CD4-positive, alpha-beta T cell (primary cell): Measurements from ENCODE around the gene EXD2. TPM values are rescaled to one million over a fixed set of nuclear protein-coding genes. Genes with fewer than 3 reads are reported as not detected.

Experiments used
- ATAC-seq: fragments of 200-7000 bp; cut with Tn5 transposase; one replicate; pipeline ENCODE4 v1.10.0; 2022; ENCODE audit warnings: mild to moderate bottlenecking; ENCODE audit not compliant: poor library complexity
- CTCF ChIA-PET: fragments of 350-600 bp; sonication (Branson Sonifier 250); formaldehyde crosslinking; loops from one replicate; lab custom pipeline; 2021; ENCODE audit warnings: antibody characterized with exemption, inconsistent platforms; lab: Charles Lee
- POLR2A ChIA-PET: fragments of 350-600 bp; sonication (Branson Sonifier 250); formaldehyde crosslinking; loops from one replicate; lab custom pipeline; 2021; ENCODE audit warnings: antibody characterized with exemption, inconsistent platforms; lab: Charles Lee
- DNase-seq, 14 experiments: peaks; one replicate each; pipeline ENCODE4 v3.0.0-alpha.2; 2013 to 2020; ENCODE audit warnings: mixed read lengths in 2 of 14
- H3K27ac ChIP-seq, 2 donors: one replicate each; pipeline versions ENCODE4 v1.5.1 to v1.7.0; 2013; ENCODE audit warnings: low read length in 2 of 2, low read depth in 1 of 2, mild to moderate bottlenecking in 1 of 2
- H3K27me3 ChIP-seq, 2 experiments: 1 replicate in 1 of 2; 2 replicates in 1 of 2; pipeline versions ENCODE4 v1.6.1 to v1.7.0; 2013; ENCODE audit warnings: low read length in 2 of 2, control low read depth in 1 of 2, mild to moderate bottlenecking in 1 of 2, moderate library complexity in 1 of 2; ENCODE audit not compliant: insufficient read depth in 2 of 2, control insufficient read depth in 1 of 2
- H3K36me3 ChIP-seq: one replicate; pipeline ENCODE4 v1.6.1; 2013; ENCODE audit warnings: low read length, control low read depth; ENCODE audit not compliant: insufficient read depth
- H3K4me1 ChIP-seq: one replicate; pipeline ENCODE4 v1.6.1; 2013; ENCODE audit warnings: low read length, control low read depth; ENCODE audit not compliant: insufficient read depth
- H3K4me3 ChIP-seq: one replicate; pipeline ENCODE4 v1.5.1; 2013; ENCODE audit warnings: mild to moderate bottlenecking, low read length, moderate library complexity
- H3K9me3 ChIP-seq, 2 experiments: 1 replicate in 1 of 2; 2 replicates in 1 of 2; pipeline versions ENCODE4 v1.6.1 to v1.7.0; 2013; ENCODE audit warnings: low read length in 2 of 2, mild to moderate bottlenecking in 2 of 2, control low read depth in 1 of 2, moderate library complexity in 1 of 2; ENCODE audit not compliant: control insufficient read depth in 1 of 2, insufficient read depth in 1 of 2
- H3K27ac Mint-ChIP-seq: one replicate; pipeline ENCODE4 v1.8.0; 2020; ENCODE audit warnings: mixed read lengths
- H3K27me3 Mint-ChIP-seq: one replicate; pipeline ENCODE4 v1.8.0; 2021; ENCODE audit warnings: mixed read lengths
- H3K36me3 Mint-ChIP-seq: one replicate; pipeline ENCODE4 v1.8.0; 2021; ENCODE audit warnings: low read depth, mixed read lengths
- H3K4me1 Mint-ChIP-seq: one replicate; pipeline ENCODE4 v1.8.0; 2021; ENCODE audit warnings: low read depth, mixed read lengths
- H3K4me3 Mint-ChIP-seq: one replicate; pipeline ENCODE4 v1.8.0; 2020; ENCODE audit warnings: mild to moderate bottlenecking, mixed read lengths
- H3K9me3 Mint-ChIP-seq: one replicate; pipeline ENCODE4 v1.8.0; 2020; ENCODE audit warnings: mixed read lengths
- intact Hi-C, 2 experiments: fragments of 100-400 bp; cut with DNase I in 1 of 2; cut with micrococcal nuclease in 1 of 2; formaldehyde crosslinking; loops; one replicate each; pipeline versions ENCODE4 v1.15.1 to v1.9.0; 2023 to 2025; cut with DNase I, micrococcal nuclease
- total RNA-seq, 174 experiments: library from RNA in 2 of 174; stranded (reverse) in 2 of 174; gene quantifications; one replicate each; pipeline ENCODE4 v1.2.3 and lab custom pipeline; 2021 to 2026
- TF ChIP-seq, protein P1 (sequence below): fragments of 200-600 bp; IDR thresholded peaks from one replicate; pipeline ENCODE4 v1.8.0; 2022; ENCODE audit warnings: antibody characterized with exemption, mild to moderate bottlenecking

Gene EXD2
- total RNA-seq, 2 experiments from 2014 or later = 6.6 to 7.0 TPM

- POLR2A ChIA-PET = no interaction called here
- H3K36me3 Mint-ChIP-seq = no peaks in the 10 kb centered on the region
- Histone ChIP-seq H3K27ac (no peak overlapping the region), H3K4me3 (no peak overlapping the region), H3K4me1 (no peaks in the 10 kb centered on the region), H3K36me3 (no peaks in the 10 kb centered on the region), H3K9me3 (no peaks in the 10 kb centered on the region), H3K27me3 (peaks cover 7 to 14% of the 10 kb centered on the region in 2 experiments)
- no peaks in the 10 kb centered on the region for H3K9me3 Mint-ChIP-seq
- TF ChIP-seq, protein P1, sequence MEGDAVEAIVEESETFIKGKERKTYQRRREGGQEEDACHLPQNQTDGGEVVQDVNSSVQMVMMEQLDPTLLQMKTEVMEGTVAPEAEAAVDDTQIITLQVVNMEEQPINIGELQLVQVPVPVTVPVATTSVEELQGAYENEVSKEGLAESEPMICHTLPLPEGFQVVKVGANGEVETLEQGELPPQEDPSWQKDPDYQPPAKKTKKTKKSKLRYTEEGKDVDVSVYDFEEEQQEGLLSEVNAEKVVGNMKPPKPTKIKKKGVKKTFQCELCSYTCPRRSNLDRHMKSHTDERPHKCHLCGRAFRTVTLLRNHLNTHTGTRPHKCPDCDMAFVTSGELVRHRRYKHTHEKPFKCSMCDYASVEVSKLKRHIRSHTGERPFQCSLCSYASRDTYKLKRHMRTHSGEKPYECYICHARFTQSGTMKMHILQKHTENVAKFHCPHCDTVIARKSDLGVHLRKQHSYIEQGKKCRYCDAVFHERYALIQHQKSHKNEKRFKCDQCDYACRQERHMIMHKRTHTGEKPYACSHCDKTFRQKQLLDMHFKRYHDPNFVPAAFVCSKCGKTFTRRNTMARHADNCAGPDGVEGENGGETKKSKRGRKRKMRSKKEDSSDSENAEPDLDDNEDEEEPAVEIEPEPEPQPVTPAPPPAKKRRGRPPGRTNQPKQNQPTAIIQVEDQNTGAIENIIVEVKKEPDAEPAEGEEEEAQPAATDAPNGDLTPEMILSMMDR = no peak
- no peak overlapping the region for H3K27ac Mint-ChIP-seq
- intact Hi-C loops = no loop called here
- H3K27me3 Mint-ChIP-seq = peaks cover 20% of the 10 kb centered on the region
- no peaks in the 10 kb centered on the region for H3K4me1 Mint-ChIP-seq
- DNase-seq (no peak), ATAC-seq (no peak)
- no peak overlapping the region for H3K4me3 Mint-ChIP-seq
- CTCF ChIA-PET = no interaction called here
Measured at GRCh38 chr14:69268763-69269162, 77.5 kb downstream of the EXD2 start.

DNA sequence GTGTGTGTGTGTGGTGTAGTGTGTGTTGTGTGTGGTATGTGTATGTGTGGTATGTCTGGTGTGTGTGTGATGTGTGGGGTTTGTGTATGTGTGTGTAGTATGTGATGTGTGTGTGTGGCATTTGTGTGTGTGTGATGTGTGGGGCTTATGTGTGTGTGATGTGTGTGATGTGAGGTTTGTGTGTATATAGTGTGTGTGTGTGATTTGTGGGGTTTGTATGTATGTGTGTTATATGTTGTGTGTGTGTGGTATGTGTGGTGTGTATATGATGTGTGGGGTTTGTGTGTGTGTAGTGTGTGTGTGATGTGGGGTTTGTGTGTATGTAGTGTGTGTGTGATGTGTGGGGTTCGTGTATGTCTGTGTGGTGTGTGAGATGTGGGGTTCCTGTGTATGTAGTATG, 78.1 kb downstream of the EXD2 start:
- H3K27ac ChIP-seq = no peak overlapping the region
- no peak overlapping the region for H3K4me3 ChIP-seq
- H3K4me1 ChIP-seq = no peaks in the 10 kb centered on the region
- Mint-ChIP-seq H3K9me3 (no peaks in the 10 kb centered on the region), H3K27ac (no peak overlapping the region), H3K27me3 (peaks cover 17% of the 10 kb centered on the region), H3K36me3 (no peaks in the 10 kb centered on the region), H3K4me3 (no peak overlapping the region), H3K4me1 (no peaks in the 10 kb centered on the region)
- ATAC-seq (no peak), DNase-seq (no peak)
- H3K27me3 ChIP-seq = peaks cover 8% of the 10 kb centered on the region in 2 experiments
- no peaks in the 10 kb centered on the region for H3K36me3 ChIP-seq
- H3K9me3 ChIP-seq = no peaks in the 10 kb centered on the region
- intact Hi-C loops = no loop called here
- TF ChIP-seq, protein P1 = no peak
- POLR2A ChIA-PET = no interaction called here
- CTCF ChIA-PET = no interaction called here

- Mint-ChIP-seq H3K4me3 (no peak overlapping the region), H3K27ac (no peak overlapping the region), H3K27me3 (peaks cover 21% of the 10 kb centered on the region), H3K4me1 (no peaks in the 10 kb centered on the region), H3K36me3 (no peaks in the 10 kb centered on the region), H3K9me3 (no peaks in the 10 kb centered on the region)
- no peaks in the 10 kb centered on the region for H3K4me1 ChIP-seq
- peaks cover 8 to 10% of the 10 kb centered on the region in 2 experiments for H3K27me3 ChIP-seq
- intact Hi-C loops = no loop called here
- DNase-seq (no peak), ATAC-seq (no peak)
- no peak overlapping the region for H3K4me3 ChIP-seq
- TF ChIP-seq, protein P1 = no peak
- POLR2A ChIA-PET = no interaction called here
- H3K27ac ChIP-seq = no peak overlapping the region
- H3K36me3 ChIP-seq = no peaks in the 10 kb centered on the region
- H3K9me3 ChIP-seq = no peaks in the 10 kb centered on the region
- CTCF ChIA-PET = interaction anchor here (0.6 kb wide), 1 partner anchor 32 kb away, joined by 3 read pairs; no protein-coding TSS in a partner anchor
Measured at GRCh38 chr14:69270097-69270496, 78.8 kb downstream of the EXD2 start.
